Mucosa of gallbladder (tissue), 1 donor: ENCODE data around the gene PIWIL4. TPM values are rescaled to one million over a fixed set of nuclear protein-coding genes. Genes with fewer than 3 reads are reported as not detected.
"Not testable (repeated sequence)": the region's sequence is repeated elsewhere in the genome, so short reads cannot be mapped to it uniquely, and the experiment has no call there.

ENCODE experiments used
- DNase-seq: peaks from one replicate; pipeline ENCODE4 v3.0.0-alpha.2; 2020; ENCODE audit warnings: low spot score
- total RNA-seq: library from RNA; stranded (reverse); gene quantifications from one replicate; pipeline ENCODE4 v1.2.1, GENCODE V29; 2021
- donor health status: DM: no; HTN: no; CAD: no.

Gene PIWIL4
- total RNA-seq, 1 donor from 2014 or later = 11.0 TPM

- peak; percentile 65 for DNase-seq
Observed at GRCh38 chr11:94546886-94547285, 20.3 kb upstream of the PIWIL4 start.

DNA sequence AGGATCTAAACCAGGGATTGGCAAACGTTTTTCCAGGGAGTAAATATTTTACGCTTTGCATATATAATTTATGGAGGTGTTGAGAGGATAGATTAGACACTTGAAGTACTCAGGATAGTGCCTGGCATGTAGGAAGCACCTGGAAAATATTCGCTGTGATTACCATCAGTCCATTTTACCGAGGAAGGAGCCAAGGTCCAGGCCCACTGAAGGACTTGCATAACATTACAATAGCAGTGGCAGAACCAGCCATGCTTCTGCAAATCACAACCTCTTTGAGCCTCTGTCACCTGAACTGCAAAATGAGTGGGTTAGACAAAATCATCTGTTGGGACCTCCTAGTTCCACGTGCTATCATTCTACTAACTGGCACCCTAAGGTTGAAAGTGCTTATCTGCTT, 18.0 kb upstream of the PIWIL4 start:
- no peak for DNase-seq

GRCh38 chr11:94550513-94550912, 16.7 kb upstream of the PIWIL4 start:
- no peak for DNase-seq

GRCh38 chr11:94553938-94554337, 13.2 kb upstream of the PIWIL4 start:
- no peak for DNase-seq

DNA sequence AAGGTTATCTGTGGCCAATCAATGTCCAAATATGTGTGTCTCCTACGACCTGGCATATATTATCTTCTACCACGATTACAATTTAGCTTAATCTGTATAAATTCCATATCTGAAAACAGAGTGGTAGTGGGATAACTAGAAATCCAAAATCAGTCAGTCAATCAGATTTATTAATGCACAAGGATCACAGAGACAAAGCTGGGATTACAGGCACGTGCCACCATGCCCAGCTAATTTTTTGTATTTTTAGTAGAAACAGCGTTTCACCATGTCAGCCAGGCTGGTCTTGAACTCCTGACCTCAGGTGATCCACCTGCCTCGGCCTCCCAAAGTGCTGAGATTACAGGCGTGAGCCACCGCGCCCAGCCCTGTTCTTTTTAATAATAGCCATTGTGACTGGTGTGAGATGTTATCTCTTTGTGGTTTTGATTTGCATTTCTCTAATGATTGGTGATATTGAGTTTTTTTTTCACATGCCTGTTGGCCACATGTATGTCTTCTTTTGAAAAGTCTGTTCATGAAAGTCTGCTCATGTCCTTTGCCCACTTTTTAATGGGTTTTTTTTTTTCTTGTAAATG, 11.3 kb upstream of the PIWIL4 start:
- DNase-seq = not testable (repeated sequence)

DNA sequence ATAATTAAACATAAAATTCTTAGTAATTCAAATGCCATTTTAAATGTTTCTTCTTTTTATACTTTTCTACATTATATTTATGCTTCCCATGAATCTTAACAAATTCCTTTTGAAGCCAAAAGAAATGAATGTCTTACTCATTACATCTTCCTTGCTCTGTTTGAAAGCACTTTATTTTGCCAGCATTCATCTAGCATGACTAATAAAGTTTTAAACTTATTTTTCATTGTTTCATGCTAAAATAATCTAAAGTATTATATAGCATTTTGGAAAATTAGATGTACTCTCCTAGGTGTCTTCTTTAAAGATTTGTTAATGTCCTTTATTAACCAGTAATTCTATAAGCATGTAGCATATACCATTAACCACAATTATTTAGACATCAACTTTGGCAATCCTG, 9.7 kb upstream of the PIWIL4 start:
- no peak for DNase-seq

GRCh38 chr11:94557992-94558391, 9.2 kb upstream of the PIWIL4 start:
- DNase-seq = no peak

- no peak for DNase-seq
Observed at GRCh38 chr11:94558468-94558867, 8.7 kb upstream of the PIWIL4 start.

- DNase-seq = no peak
Observed at GRCh38 chr11:94558932-94559331, 8.2 kb upstream of the PIWIL4 start.

- no peak for DNase-seq
Observed at GRCh38 chr11:94559361-94559760, 7.8 kb upstream of the PIWIL4 start.

DNA sequence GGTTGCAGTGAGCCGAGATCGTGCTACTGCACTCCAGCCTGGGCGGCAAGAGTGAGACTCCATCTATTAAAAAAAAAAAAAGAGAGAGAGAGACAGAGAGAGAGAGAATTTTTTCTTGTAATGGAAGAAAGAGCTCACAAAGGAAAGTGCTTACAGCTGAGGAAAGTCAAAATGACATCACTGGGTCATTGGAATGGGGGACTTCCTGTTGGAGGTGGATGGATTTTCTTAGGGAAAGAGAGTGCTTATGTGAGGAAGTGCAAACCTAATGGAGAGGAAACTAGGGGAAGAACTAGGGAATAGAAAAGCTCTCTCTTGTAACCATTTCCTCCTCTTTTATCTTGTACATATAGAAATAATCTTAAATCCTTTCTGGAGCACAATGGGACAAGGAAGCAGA, 6.3 kb upstream of the PIWIL4 start:
- no peak for DNase-seq

DNA sequence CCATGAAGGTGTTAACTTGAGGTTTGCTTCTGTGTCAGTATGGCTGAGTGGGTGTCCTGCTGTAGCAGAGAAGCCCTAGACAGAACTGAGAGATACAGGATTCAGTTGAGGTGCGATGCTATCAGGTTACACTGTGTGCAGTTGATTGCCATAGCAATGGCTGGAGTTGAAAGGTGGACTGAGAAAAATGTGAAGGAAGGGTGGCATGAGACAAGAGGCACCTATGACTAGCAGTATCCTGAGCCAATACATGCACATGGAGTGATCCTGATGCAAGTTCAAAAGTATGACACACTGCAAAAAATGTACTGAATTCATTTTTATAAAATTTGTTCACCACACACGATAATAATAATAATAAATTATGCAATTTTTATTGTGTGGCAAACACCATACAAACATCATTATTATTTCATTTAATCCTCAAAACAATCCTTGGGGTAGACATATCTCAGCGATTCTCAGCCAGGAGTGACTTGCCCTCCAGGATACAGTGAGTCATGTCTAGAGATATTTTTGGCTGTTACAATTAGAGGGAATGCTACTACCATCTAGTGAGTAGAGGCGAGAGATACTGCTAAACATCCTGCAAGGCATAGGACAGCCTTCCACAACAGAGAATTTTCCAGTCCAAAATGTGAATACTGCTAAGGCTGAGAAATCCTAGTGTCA, 3.9 kb upstream of the PIWIL4 start:
- DNase-seq = no peak

- no peak for DNase-seq
Observed at GRCh38 chr11:94563848-94564467, 3.2 kb upstream of the PIWIL4 start.

DNA sequence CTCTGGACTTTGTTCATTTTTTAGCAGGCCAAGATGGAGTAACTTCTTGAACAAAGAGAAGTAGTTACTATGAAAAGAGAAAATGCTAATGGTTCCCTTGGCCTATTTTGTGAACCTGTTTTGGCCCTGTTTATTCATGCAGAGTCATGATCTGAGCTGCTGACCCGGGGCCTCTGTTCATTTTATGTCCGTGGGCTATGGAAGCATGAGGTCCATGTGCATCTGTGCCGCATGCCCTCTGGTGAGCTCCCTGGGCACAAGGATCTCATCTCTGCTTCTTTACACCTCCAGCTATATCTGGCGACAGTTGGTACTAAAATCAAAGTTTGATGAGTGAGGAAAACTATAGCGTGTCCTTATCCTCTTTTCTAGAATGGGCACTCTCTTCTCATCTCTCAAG, 1.0 kb downstream of the PIWIL4 start:
- DNase-seq = no peak

- no peak for DNase-seq
Observed at GRCh38 chr11:94568717-94569116, 1.5 kb downstream of the PIWIL4 start.

DNA sequence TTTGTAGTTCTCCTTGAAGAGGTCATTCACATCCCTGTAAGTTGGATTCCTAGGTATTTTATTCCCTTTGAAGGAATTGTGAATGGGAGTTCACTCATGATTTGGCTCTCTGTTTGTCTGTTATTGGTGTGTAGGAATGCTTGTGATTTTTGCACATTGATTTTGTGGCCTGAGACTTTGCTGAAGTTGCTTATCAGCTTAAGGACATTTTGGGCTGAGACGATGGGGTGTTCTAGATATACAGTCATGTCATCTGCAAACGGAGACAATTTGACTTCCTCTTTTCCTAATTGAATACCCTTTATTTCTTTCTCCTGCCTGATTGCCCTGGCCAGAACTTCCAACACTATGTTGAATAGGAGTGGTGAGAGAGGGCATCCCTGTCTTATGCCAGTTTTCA, 5.8 kb downstream of the PIWIL4 start:
- DNase-seq = not testable (repeated sequence)

DNA sequence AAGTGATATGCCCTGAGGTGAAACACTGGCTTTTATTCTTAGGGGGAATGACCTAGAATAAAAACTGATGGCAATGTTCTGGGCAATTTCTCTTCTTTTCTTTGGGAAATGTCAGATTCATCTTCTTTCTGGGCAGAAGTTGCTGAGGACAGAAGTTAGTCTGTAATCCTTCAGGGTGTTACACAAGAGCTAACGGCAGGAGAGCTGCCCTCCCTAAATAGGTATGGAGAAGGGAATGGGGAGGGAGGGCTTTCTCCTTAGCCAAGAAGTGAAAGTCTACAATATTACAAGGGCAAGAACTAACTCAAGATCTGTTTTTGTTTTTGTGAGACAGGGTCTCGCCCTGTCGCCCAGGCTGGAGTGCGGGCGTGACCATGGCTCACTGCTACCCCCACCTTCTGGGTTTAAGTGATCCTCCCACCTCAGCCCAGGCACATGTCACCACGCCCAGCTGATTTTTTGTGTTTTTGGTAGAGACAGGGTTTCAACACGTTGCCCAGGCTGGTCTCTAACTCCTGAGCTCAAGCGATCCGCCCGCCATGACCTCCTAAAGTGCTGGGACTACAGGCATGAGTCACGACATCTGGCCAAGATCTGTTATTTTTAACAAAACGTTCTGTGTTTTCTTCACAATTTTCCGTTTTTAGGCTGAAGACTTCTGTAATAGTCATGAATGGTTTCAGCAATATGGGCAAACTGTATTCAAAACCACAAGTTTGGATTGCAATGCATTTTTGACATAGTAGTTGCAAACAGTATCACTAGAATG, 7.2 kb downstream of the PIWIL4 start:
- no peak for DNase-seq

- no peak for DNase-seq
Observed at GRCh38 chr11:94576306-94576705, 9.1 kb downstream of the PIWIL4 start.

GRCh38 chr11:94577841-94578240, 10.7 kb downstream of the PIWIL4 start:
- DNase-seq = no peak

- DNase-seq = no peak
Observed at GRCh38 chr11:94581926-94582325, 14.8 kb downstream of the PIWIL4 start.

- DNase-seq = no peak
Observed at GRCh38 chr11:94583213-94583865, 16.2 kb downstream of the PIWIL4 start.

DNA sequence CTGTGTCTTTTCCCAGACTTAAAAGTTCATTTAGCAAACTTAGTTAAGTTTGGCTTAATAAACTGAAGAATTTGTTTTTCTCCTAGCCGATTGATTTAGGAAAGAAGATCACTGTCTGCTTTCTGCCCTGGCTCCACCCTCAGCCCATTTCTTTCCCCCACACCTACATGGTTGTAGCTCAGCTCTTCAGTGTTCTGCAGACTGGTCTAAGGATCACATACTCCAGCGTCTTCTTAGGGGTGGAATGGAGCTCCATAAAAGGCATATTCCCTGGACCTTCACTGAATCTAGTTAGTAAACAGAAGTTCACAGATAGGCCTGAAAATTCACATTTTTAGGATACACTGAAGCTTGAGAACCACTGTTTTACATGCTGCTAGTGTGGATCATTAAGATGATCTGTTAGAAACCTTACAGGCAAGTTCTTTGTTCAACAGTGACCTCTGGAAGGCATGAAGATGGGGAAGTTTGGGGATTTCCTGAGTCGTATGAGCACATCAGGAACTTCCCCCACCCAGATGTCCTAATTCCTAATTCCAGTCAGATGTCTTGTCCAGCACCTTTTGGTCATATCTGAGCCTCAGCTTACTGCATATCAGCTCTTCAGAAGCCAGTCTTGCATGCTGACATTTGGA, 16.8 kb downstream of the PIWIL4 start:
- DNase-seq = no peak
